Measurements from ENCODE around the gene ADAR.

Gene ADAR

GRCh38 chr1:154557248-154557938 is 50.6 kb downstream of the ADAR start:
- no peak for DNase-seq

GRCh38 chr1:154556422-154556821 is 51.6 kb downstream of the ADAR start:
- DNase-seq = no peak

- no peak for DNase-seq
Observed at GRCh38 chr1:154553056-154554030, 54.6 kb downstream of the ADAR start.

- DNase-seq = no peak
Observed at GRCh38 chr1:154552036-154552435, 56.0 kb downstream of the ADAR start.

- no peak for DNase-seq
Observed at GRCh38 chr1:154551474-154551873, 56.5 kb downstream of the ADAR start.

GRCh38 chr1:154550657-154551056 is 57.3 kb downstream of the ADAR start:
- no peak for DNase-seq

- DNase-seq = no peak
Observed at GRCh38 chr1:154550070-154550469, 57.9 kb downstream of the ADAR start.

GRCh38 chr1:154549202-154549770 is 58.7 kb downstream of the ADAR start:
- no peak for DNase-seq

GRCh38 chr1:154548028-154548427 is 60.0 kb downstream of the ADAR start:
- DNase-seq = no peak

GRCh38 chr1:154547105-154547732 is 60.8 kb downstream of the ADAR start:
- DNase-seq = no peak

- peak; percentile 46 for DNase-seq
Observed at GRCh38 chr1:154546264-154547063, 61.5 kb downstream of the ADAR start.

GRCh38 chr1:154541231-154541630 is 66.8 kb downstream of the ADAR start:
- no peak for DNase-seq

- DNase-seq = no peak
Observed at GRCh38 chr1:154539486-154540483, 68.2 kb downstream of the ADAR start.

GRCh38 chr1:154536570-154536969 is 71.4 kb downstream of the ADAR start:
- DNase-seq = no peak

GRCh38 chr1:154533952-154534844 is 73.8 kb downstream of the ADAR start:
- DNase-seq = no peak
